ENCODE results near the gene TRERF1. TPM values are rescaled to one million over a fixed set of nuclear protein-coding genes. Genes with fewer than 3 reads are reported as not detected.

TRERF1 gene
- polyA plus RNA-seq, 1 donor: 5.1 TPM

DNA sequence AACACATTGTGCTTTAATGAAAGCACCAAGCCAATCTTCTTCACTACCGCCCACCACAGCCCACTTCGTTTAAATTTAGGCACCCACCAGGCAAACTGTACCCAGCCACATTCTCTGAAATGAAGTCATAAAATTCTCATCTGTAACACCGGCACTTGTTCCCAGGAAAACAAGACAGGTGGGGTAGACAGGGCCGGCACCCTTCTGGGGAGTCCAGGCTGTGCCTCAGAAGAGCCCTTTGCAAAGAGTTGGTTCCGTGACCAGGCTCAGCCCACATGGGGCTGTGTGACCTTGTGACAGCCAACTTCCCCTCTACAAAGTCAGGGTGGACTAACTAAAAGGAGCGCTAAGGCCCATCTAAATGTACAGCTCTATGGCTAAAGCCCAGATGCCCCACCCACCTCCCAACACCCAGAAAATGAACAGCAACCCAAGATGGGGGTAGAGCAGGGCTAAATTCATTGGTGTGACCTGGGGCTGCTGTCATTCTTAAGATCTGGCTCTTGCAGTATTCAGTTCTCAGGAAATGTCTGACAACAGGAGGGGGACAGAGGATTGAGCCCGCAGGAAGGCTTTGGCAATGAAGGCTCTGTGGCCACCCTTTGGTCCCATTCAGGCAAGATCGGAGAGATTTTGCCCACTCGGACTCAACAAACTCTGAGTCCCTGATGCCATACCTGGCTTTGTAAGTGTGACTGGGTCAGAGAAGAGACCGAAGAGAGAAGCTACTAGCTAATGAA, 56.7 kb downstream of the TRERF1 start:
- no CpG with 5 or more reads among the region's 10 CpGs for WGBS (ENCODE audit: insufficient coverage, low lambda C conversion rate)
- no peak overlapping the region for H3K27ac ChIP-seq (ENCODE audit: low read length)
- H3K9me3 ChIP-seq (ENCODE audit: control insufficient read depth, low read depth, low read length): no peaks in the 10 kb centered on the region
- no peak for DNase-seq
- H3K36me3 ChIP-seq (ENCODE audit: control insufficient read depth, insufficient read depth, low read length): no peaks in the 10 kb centered on the region
- no peak overlapping the region for H3K4me3 ChIP-seq (ENCODE audit: low read length)
- H3K4me1 ChIP-seq (ENCODE audit: control insufficient read depth, insufficient read depth, low read length): peaks cover 12% of the 10 kb centered on the region
- no peaks in the 10 kb centered on the region for H3K27me3 ChIP-seq (ENCODE audit: control insufficient read depth, insufficient read depth, low read length)

DNA sequence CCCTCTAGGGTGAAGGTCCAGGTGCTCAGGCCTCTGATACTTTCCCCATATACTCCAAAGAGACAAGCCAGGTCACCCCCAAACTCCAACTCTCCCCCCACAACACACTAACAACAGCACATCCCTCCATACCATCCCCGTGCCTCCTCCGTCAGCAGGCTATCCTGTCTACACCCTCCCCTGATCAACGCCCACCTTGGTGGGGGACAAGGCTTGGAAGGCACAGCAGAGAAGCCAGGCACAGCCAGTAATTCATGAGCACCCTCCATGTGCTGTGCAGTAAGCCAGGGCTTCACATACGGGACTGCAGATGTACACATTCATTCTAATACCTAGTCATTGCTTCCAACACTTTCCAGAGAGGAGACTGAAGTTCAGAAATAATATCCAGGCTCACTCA, 57.6 kb downstream of the TRERF1 start:
- Histone ChIP-seq H3K9me3 (ENCODE audit: control insufficient read depth, low read depth, low read length) (no peaks in the 10 kb centered on the region), H3K27me3 (ENCODE audit: control insufficient read depth, insufficient read depth, low read length) (no peaks in the 10 kb centered on the region)

DNA sequence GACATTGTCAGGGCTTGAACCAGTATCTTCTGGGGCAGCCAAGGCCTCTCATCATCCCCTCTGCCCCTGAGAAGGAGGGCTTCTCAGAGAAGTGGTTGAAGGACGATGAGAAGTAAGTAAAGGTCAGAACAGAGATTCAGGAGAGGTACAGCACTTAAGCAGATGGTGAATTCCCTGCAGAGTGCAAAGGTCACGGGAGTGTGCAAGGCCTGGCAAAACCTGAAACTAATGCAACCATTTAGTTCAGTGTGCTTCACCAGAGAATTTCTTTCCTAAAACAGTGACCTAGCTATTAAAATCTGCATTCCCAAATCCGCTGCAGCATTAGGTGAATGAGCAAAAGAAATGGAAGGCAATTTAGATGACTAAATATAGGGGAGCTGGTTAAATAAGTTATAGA, 58.4 kb downstream of the TRERF1 start:
- H3K36me3 ChIP-seq (ENCODE audit: control insufficient read depth, insufficient read depth, low read length): no peaks in the 10 kb centered on the region
- no peaks in the 10 kb centered on the region for H3K27me3 ChIP-seq (ENCODE audit: control insufficient read depth, insufficient read depth, low read length)
- WGBS (ENCODE audit: insufficient coverage, low lambda C conversion rate): no CpG with 5 or more reads among the region's 3 CpGs
- peak overlapping the region; percentile 34 for H3K27ac ChIP-seq (ENCODE audit: low read length)
- H3K9me3 ChIP-seq (ENCODE audit: control insufficient read depth, low read depth, low read length): no peaks in the 10 kb centered on the region
- peaks cover 12% of the 10 kb centered on the region for H3K4me1 ChIP-seq (ENCODE audit: control insufficient read depth, insufficient read depth, low read length)
- peak; percentile 43 to 56 for DNase-seq
- H3K4me3 ChIP-seq (ENCODE audit: low read length): no peak overlapping the region

More for the DNA sequence above, 57.6 kb downstream of the TRERF1 start:
- no peak overlapping the region for H3K4me3 ChIP-seq (ENCODE audit: low read length)
- WGBS (ENCODE audit: insufficient coverage, low lambda C conversion rate): no CpG with 5 or more reads among the region's 4 CpGs
- peaks cover 12% of the 10 kb centered on the region for H3K4me1 ChIP-seq (ENCODE audit: control insufficient read depth, insufficient read depth, low read length)
- DNase-seq: no peak
- no peaks in the 10 kb centered on the region for H3K36me3 ChIP-seq (ENCODE audit: control insufficient read depth, insufficient read depth, low read length)
- no peak overlapping the region for H3K27ac ChIP-seq (ENCODE audit: low read length)

GRCh38 chr6:42392833-42393232, 58.9 kb downstream of the TRERF1 start:
- Histone ChIP-seq H3K4me3 (ENCODE audit: low read length) (no peak overlapping the region), H3K4me1 (ENCODE audit: control insufficient read depth, insufficient read depth, low read length) (peaks cover 12% of the 10 kb centered on the region), H3K27ac (ENCODE audit: low read length) (peak overlapping the region; percentile 34), H3K36me3 (ENCODE audit: control insufficient read depth, insufficient read depth, low read length) (no peaks in the 10 kb centered on the region), H3K9me3 (ENCODE audit: control insufficient read depth, low read depth, low read length) (no peaks in the 10 kb centered on the region), H3K27me3 (ENCODE audit: control insufficient read depth, insufficient read depth, low read length) (no peaks in the 10 kb centered on the region)
- no peak for DNase-seq
- WGBS (ENCODE audit: insufficient coverage, low lambda C conversion rate): 70% methylated on average over 2 of the region's 10 CpGs

GRCh38 chr6:42391441-42391840, 60.3 kb downstream of the TRERF1 start:
- no peak overlapping the region for H3K27ac ChIP-seq (ENCODE audit: low read length)
- no peak overlapping the region for H3K4me3 ChIP-seq (ENCODE audit: low read length)
- DNase-seq: no peak
- no CpG with 5 or more reads among the region's 6 CpGs for WGBS (ENCODE audit: insufficient coverage, low lambda C conversion rate)
- H3K4me1 ChIP-seq (ENCODE audit: control insufficient read depth, insufficient read depth, low read length): peaks cover 12% of the 10 kb centered on the region
- H3K27me3 ChIP-seq (ENCODE audit: control insufficient read depth, insufficient read depth, low read length): no peaks in the 10 kb centered on the region
- H3K36me3 ChIP-seq (ENCODE audit: control insufficient read depth, insufficient read depth, low read length): no peaks in the 10 kb centered on the region
- H3K9me3 ChIP-seq (ENCODE audit: control insufficient read depth, low read depth, low read length): no peaks in the 10 kb centered on the region

GRCh38 chr6:42390228-42390934, 61.3 kb downstream of the TRERF1 start:
- no peak for DNase-seq
- Histone ChIP-seq H3K27ac (ENCODE audit: low read length) (no peak overlapping the region), H3K4me1 (ENCODE audit: control insufficient read depth, insufficient read depth, low read length) (peaks cover 12% of the 10 kb centered on the region), H3K4me3 (ENCODE audit: low read length) (no peak overlapping the region), H3K9me3 (ENCODE audit: control insufficient read depth, low read depth, low read length) (no peaks in the 10 kb centered on the region), H3K27me3 (ENCODE audit: control insufficient read depth, insufficient read depth, low read length) (no peaks in the 10 kb centered on the region), H3K36me3 (ENCODE audit: control insufficient read depth, insufficient read depth, low read length) (no peaks in the 10 kb centered on the region)
- WGBS (ENCODE audit: insufficient coverage, low lambda C conversion rate): no CpG with 5 or more reads among the region's 17 CpGs

GRCh38 chr6:42389736-42390135, 62.0 kb downstream of the TRERF1 start:
- DNase-seq: no peak
- no peaks in the 10 kb centered on the region for H3K27me3 ChIP-seq (ENCODE audit: control insufficient read depth, insufficient read depth, low read length)
- no peaks in the 10 kb centered on the region for H3K9me3 ChIP-seq (ENCODE audit: control insufficient read depth, low read depth, low read length)
- no peak overlapping the region for H3K4me3 ChIP-seq (ENCODE audit: low read length)
- H3K36me3 ChIP-seq (ENCODE audit: control insufficient read depth, insufficient read depth, low read length): no peaks in the 10 kb centered on the region
- 87% methylated on average over 2 of the region's 6 CpGs for WGBS (ENCODE audit: insufficient coverage, low lambda C conversion rate)
- no peak overlapping the region for H3K27ac ChIP-seq (ENCODE audit: low read length)
- H3K4me1 ChIP-seq (ENCODE audit: control insufficient read depth, insufficient read depth, low read length): peaks cover 12% of the 10 kb centered on the region

- no peak overlapping the region for H3K4me3 ChIP-seq (ENCODE audit: low read length)
- no peaks in the 10 kb centered on the region for H3K36me3 ChIP-seq (ENCODE audit: control insufficient read depth, insufficient read depth, low read length)
- no peak overlapping the region for H3K27ac ChIP-seq (ENCODE audit: low read length)
- H3K9me3 ChIP-seq (ENCODE audit: control insufficient read depth, low read depth, low read length): no peaks in the 10 kb centered on the region
- peaks cover 3% of the 10 kb centered on the region for H3K4me1 ChIP-seq (ENCODE audit: control insufficient read depth, insufficient read depth, low read length)
- DNase-seq: no peak
- H3K27me3 ChIP-seq (ENCODE audit: control insufficient read depth, insufficient read depth, low read length): no peaks in the 10 kb centered on the region
- no CpG with 5 or more reads among the region's 4 CpGs for WGBS (ENCODE audit: insufficient coverage, low lambda C conversion rate)
Measured at GRCh38 chr6:42388046-42388445, 63.7 kb downstream of the TRERF1 start.

- DNase-seq: no peak
- 86% methylated on average over 2 of the region's 4 CpGs for WGBS (ENCODE audit: insufficient coverage, low lambda C conversion rate)
- H3K4me1 ChIP-seq (ENCODE audit: control insufficient read depth, insufficient read depth, low read length): no peaks in the 10 kb centered on the region
- H3K9me3 ChIP-seq (ENCODE audit: control insufficient read depth, low read depth, low read length): no peaks in the 10 kb centered on the region
- no peaks in the 10 kb centered on the region for H3K36me3 ChIP-seq (ENCODE audit: control insufficient read depth, insufficient read depth, low read length)
- no peaks in the 10 kb centered on the region for H3K27me3 ChIP-seq (ENCODE audit: control insufficient read depth, insufficient read depth, low read length)
- no peak overlapping the region for H3K4me3 ChIP-seq (ENCODE audit: low read length)
- no peak overlapping the region for H3K27ac ChIP-seq (ENCODE audit: low read length)
Measured at GRCh38 chr6:42387336-42387735, 64.4 kb downstream of the TRERF1 start.

GRCh38 chr6:42385339-42385738, 66.4 kb downstream of the TRERF1 start:
- peaks cover 13% of the 10 kb centered on the region for H3K4me1 ChIP-seq (ENCODE audit: control insufficient read depth, insufficient read depth, low read length)
- no peak for DNase-seq
- no peak overlapping the region for H3K4me3 ChIP-seq (ENCODE audit: low read length)
- H3K27ac ChIP-seq (ENCODE audit: low read length): no peak overlapping the region
- no peaks in the 10 kb centered on the region for H3K36me3 ChIP-seq (ENCODE audit: control insufficient read depth, insufficient read depth, low read length)
- H3K9me3 ChIP-seq (ENCODE audit: control insufficient read depth, low read depth, low read length): no peaks in the 10 kb centered on the region
- no peaks in the 10 kb centered on the region for H3K27me3 ChIP-seq (ENCODE audit: control insufficient read depth, insufficient read depth, low read length)
- WGBS (ENCODE audit: insufficient coverage, low lambda C conversion rate): no CpG with 5 or more reads among the region's 5 CpGs

Data from large intestine (tissue), 3 donors.